SW 1271 (cell line): Measurements from ENCODE around the gene PCBP3.
"Not testable (repeated sequence)": the region's sequence is repeated elsewhere in the genome, so short reads cannot be mapped to it uniquely, and the experiment has no call there.

Experiments
- DNase-seq, 2 experiments: peaks; one replicate each; lab custom pipeline; 2025; lab: John Stamatoyannopoulos, UW

The PCBP3 gene

GRCh38 chr21:45845063-45845769 lies 201.7 kb downstream of the PCBP3 start:
- DNase-seq: no peak

- DNase-seq: no peak
Measured at GRCh38 chr21:45845770-45846090, 202.2 kb downstream of the PCBP3 start.

DNA sequence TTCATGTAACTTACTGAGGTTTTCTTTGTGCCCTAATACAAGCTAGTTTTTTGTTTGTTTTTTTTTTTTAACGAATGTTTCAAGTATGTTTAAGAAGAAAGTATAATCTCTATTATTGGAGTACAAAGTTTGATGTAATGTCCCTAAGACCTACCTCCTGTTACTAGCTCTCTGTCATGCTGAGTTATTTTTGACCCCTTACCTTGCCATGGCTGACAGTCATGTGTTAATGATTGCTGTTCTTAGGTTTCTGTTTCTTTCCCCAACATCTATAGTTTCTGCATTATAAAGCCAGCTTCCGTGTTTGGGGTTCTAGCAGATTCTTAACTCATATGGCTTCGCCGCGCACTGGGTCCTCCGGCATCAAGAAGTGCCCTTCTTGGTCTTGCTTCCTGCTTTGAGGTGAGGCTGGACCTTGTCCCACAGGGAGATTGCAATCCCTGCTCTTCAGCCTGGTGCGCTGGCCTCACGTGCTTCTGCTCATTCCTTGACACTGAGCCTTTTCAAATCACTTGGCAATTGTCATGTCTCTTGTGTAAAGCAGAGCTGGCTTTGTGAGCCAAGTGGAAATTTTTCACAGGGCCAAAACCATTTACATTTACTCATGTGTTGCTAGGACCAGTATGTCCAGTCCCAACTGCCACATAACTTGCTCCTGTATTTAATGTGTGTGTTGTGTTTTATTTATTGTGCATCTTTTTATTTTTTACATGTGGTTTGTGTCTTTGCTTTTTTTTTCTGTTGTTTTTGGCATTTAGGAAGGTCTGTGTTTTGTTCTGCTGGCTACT lies 203.0 kb downstream of the PCBP3 start:
- DNase-seq: no peak

- no peak for DNase-seq
Measured at GRCh38 chr21:45847870-45848269, 204.3 kb downstream of the PCBP3 start.

- no peak for DNase-seq
Measured at GRCh38 chr21:45848331-45848730, 204.8 kb downstream of the PCBP3 start.

DNA sequence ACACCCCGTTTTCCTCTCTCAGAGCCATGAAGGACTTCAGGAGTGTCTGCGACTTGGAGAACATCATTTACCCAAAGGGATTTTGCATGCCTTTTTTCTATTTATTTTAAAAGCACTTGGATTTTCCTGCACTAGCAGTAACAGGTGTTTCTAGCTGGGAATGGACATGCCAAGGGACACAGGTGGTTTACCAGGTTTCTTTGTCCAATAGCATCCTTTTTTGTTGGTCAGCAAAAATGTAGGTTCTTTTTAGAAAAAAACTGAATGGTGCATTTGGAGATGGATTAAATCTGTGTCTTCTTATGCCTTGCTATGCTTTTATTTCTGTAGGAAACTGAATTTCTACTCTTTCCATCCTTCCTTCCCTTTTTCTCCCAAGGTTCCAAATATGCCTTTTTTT lies 205.3 kb downstream of the PCBP3 start:
- no peak for DNase-seq

GRCh38 chr21:45849651-45850050 lies 206.1 kb downstream of the PCBP3 start:
- DNase-seq: no peak

- DNase-seq: no peak
Measured at GRCh38 chr21:45850181-45850580, 206.7 kb downstream of the PCBP3 start.

- DNase-seq: not testable (repeated sequence)
Measured at GRCh38 chr21:45852386-45852785, 208.9 kb downstream of the PCBP3 start.

- DNase-seq: no peak
Measured at GRCh38 chr21:45852886-45853400, 209.4 kb downstream of the PCBP3 start.

- DNase-seq: no peak
Measured at GRCh38 chr21:45853703-45854342, 210.3 kb downstream of the PCBP3 start.

DNA sequence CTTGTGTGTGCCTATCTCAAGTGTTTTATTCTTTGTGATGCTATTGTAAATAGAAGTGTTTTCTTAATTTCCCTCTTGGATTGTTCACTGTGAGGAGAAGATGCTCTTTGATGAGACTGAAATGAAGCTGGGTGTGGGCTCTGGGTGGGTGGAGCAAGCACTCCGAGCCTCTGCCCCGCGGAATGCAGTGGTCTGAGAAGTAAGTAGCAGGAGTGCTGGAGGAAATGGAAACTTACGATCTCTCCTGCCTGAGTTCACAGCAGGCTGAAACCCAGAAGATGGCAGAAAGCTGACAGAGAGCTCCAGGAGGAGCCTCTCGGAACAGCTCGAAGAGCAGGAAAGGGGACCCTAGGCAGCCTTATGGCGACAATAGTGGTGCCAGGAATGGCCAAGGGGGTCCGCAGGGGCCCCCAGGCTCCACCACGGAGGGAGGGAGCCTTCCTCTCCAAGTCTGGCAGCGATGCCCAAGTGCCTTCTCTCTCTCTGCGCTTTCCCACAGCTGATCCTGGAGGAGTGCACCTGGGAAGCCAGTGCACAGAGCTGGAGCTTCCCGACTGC lies 211.2 kb downstream of the PCBP3 start:
- DNase-seq: no peak

DNA sequence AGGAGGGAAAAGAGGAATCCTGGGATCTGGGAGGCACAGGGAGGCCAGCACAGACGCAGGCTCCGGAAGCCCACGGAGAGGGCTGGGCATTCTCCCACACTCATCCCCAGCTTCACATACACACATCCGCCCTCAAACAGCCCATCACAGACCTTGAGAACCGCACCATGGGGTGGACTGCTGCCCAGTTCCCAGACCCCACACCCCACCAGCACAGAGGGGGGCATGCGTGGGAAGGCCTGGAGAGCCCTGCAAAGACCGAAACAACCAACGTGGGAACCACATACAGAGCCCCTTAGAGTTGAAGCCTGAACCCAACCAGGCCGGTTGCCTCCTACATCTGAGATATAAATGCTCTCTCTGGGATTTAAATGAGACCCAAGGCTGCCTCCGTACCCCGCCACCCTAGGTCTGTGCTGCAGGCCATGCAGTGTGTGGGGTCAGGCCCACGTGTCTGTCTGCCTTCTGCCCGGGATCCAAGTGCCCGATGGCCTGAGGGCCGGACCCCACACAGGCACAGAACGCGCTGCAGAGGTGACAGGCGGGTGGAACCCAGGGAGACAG lies 211.8 kb downstream of the PCBP3 start:
- DNase-seq: no peak

GRCh38 chr21:45856442-45856841 lies 212.9 kb downstream of the PCBP3 start:
- DNase-seq: no peak

DNA sequence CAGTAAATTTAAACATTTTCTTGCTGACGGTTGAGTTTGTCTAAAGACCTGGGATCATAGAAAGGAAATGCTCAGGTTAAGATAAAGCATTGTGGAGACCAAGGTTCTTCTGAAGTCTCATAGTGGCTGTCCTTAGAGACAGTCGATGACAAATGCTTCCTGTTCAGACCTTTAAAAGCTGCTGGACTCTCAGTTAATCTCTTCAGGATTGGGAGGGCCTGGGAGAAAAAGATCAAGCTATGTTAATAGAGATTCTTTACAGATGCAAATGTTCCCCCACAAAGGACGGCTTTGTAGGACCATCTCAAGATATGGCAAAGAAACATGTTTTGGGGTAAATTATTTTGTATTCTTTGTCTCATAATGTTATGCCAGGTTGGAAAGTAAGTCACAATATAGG lies 213.4 kb downstream of the PCBP3 start:
- no peak for DNase-seq

DNA sequence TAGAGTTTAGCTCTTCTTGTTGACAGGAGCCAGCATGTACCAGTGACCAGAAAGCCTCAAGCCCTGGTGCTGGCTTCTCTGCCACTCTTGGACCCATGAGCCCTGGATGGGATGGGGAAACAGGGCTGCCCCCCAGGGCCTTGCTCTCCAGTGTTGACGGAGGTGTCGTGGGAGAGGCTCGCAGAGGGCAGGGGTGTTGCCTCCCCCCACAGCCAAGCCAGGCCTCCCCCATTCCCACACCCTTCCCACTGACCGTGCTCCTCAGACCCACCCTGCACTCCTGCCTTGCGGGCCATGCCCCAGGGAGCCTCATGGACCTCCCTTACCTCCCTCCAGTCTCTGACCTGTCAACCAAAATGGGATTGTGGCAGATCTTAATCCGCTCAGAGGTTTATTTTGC lies 214.2 kb downstream of the PCBP3 start:
- no peak for DNase-seq

DNA sequence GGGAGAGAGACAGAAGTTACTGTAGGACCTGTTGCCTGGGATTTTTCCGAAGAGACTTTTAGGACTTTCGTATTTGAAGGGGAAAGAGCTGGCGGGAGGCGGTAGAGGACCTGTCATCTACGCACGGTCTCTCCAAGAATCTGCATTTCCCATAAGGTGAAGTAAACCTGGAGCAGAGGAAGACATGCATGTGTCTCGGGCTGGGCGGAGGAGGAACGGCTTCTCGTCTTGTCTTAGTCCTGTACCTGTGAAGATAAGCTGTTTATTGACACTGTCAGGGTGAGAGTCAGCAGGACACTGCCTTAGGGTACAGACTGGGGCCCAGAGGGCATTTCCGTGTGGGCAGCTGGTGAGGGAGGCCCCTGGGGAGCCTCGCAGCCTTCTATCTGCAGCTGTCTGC lies 214.7 kb downstream of the PCBP3 start:
- DNase-seq: no peak

DNA sequence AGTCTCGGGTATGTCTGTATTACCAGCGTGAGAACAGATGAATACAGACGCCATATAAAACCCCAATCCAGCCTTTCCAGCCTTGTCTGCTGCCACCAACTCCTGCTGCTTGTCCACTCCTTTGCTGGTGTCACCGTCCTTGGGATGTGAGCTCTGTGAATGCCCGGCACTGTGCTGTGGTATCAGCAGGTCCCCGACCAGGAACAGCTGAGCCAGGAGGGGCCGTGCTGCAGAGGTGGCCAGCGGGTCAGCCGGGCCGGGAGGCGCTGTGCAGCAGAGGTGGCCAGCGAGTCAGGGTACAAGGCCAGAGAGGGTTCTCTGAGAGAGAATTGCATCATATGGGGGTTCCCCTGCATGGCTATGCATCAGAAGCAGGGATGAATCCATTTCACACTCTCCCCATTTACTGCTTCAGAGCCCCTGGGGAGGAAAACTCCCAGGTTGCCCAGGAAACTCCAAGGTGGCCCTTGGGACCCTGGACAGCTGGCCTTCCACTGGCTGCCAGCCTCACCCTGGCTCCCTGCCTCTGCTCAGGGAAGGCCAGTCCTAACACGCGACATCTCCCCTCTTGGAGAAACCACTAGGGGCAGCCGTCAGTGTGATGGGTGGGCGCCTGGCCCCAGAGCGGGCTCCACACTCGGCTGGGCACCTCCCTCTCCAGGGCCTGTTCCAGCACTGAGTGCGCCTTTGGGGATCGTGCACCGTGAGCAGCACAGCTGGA lies 215.7 kb downstream of the PCBP3 start:
- no peak for DNase-seq

DNA sequence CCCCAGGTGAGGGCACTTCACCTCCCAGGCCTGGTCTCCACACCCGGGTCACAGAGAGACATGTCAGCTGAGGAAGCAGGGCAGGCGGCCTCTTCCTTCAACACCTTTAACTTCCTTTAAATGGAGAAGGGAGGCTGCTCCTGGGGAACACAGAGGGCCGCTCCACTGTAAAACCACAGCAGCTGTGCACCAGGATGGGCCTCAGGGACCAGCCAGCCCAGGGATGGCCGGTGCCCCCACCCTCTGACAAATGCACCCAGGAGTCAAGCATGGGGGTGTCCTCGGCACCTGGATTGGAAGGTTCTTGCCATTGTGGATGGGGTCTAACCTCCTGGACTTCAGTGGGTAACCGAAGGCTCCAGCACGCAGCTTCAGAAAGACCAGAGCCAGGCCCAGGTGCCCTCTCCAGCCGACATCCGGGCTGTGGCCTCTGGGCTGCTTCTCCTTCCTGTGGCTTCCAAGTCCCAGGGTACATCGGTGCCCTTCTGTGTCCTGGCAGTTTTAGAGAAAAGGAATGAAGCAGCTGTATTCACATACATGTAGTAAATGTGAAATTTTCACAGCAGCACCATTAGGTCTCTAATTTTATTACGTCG lies 216.3 kb downstream of the PCBP3 start:
- no peak for DNase-seq

DNA sequence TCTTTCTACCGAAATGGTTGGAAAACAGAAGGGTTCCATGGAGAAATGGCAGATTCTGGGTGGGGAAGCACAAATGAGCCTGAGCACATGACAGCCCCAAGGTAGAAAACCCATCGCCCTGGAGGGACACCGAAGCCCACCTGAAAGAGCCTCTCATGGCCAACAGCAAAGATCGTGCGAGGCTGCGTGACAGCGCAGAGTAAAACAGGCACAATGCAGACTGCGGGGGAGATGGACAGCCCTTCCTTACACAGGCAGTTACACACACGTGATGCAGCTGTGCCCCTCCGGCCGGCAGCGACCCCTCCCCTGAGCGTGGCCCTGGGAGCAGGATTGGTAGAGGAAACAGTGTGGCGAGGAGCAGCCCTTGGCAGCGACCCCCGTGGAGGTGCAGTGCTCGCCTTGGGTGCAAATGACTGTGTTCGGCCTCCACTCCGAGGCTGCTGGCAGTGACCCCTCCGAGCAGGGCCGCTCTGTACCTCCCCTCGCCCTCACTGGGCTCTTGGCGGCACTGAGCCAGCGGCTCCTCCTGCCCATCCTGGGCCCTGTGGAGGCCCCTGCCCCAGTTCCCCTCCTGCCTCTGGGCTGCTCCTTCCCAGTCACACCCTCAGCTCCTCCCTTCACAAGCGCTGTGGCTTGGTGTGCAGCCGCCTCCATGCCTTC lies 217.1 kb downstream of the PCBP3 start:
- no peak for DNase-seq
